Hepatic stellate cell (primary cell): ENCODE measurements around the gene GOLGA6D.
"Not testable (repeated sequence)": the region's sequence is repeated elsewhere in the genome, so short reads cannot be mapped to it uniquely, and the experiment has no call there.

Source experiments
- DNase-seq: peaks from one replicate; pipeline ENCODE4 v3.0.0; 2011; ENCODE audit warnings: low spot score

Gene GOLGA6D

DNA sequence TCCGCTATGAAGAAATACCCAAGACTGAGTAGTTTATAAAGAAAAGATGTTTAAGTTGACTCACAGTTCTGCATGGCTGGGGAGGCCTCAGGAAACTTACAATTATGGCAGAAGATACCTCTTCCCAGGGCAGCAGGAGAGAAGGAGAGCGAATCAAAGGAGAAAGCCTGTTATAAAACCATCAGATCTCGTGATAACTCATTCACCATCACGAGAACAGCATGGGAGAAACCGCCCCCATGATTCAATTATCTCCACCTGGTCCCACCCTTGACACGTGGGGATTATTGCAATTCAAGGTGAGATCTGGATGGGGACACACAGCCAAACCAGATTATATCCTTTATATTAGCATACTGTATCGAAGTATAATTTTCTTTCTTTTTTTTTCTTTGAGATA lies 49.5 kb downstream of the GOLGA6D start:
- DNase-seq: not testable (repeated sequence)

DNA sequence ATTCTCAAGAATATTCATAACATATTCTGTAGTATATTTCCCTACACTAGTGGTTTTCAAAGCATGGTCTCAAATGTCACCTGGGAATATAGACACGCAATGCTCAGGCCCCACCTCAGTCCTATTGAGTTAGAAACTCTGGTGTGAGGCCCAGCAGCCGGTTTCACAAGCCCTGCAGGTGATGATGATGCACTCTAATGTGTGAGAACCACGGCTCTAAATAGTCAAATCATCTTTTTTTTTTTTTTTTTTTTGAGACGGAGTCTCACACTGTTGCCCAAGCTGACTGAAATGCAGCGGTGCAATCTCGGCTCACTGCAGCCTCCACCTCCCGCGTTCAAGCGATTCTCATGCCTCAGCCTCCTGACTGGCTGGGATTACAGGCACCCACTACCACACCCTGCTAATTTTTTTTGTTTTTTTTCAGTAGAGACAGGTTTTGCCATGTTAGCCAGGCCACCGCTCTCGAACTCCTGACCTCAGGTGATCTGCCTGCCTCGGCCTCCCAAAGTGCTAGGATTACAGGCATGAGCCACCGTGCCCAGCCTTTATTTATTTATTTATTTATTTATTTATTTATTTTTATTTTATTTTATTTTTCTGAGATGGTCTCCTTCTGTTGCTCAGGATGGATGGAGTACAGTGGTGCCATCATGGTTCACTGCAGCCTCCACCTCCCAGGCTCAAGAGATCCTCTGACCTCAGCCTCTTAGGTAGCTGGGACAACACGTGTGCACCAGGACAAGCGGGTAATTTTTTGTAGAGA lies 51.2 kb downstream of the GOLGA6D start:
- not testable (repeated sequence) for DNase-seq

DNA sequence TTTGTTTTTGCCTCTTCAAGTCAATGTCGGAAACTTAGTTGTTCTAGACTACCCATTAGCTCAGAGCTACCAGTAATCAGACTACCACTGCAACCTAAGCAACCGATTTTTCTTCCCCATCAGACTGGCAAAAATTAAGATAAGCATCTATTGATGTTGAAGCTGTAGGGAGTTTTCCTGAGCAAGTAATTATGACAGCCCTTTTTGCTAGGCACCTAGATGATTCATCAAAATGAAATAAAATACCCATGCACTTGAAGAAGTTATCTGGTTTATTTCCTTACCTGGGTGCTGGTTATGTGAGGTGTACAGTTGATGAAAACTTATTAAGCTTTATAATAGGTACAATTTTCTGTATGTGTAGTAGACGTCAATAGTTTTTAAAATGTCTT lies 52.7 kb downstream of the GOLGA6D start:
- no peak for DNase-seq

DNA sequence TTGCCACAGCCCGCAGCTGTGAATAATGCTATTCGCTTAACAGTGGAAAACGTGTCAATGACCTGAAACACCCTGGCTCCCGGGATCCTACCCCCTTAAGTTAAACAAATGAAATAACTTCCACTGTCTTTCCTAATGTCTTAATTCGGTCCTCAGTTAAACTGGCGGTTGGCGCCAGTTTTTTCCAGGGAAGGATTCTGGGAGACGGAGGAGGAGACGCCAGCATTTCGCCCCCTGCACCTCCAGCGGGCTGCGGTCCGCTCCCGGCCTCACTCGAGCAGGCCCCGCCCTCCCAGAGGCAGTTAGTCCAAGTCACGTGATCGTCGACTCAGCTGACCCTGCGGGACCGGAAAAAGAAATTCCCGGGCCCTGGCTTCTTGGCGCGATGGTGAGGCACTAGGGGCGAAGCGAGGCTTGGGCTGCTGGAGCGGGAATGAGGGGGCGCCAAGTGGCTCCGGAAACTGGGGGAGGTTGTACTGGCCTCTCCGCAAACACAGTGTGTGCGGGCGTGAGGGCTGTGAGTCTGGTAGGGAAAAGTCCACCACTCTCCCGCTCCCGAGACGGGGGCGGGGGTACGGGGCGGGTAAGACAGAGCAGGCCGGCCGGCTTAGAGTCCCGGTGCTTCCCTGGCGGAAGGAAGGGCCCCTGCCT lies 53.2 kb downstream of the GOLGA6D start, which contains the start of gene COMMD4:
TSS of gene COMMD4 (plus strand) at position 359 of the 651 bp plus-strand sequence. CDS start at position 386, 27 bp downstream.
- DNase-seq: peak; percentile 86

DNA sequence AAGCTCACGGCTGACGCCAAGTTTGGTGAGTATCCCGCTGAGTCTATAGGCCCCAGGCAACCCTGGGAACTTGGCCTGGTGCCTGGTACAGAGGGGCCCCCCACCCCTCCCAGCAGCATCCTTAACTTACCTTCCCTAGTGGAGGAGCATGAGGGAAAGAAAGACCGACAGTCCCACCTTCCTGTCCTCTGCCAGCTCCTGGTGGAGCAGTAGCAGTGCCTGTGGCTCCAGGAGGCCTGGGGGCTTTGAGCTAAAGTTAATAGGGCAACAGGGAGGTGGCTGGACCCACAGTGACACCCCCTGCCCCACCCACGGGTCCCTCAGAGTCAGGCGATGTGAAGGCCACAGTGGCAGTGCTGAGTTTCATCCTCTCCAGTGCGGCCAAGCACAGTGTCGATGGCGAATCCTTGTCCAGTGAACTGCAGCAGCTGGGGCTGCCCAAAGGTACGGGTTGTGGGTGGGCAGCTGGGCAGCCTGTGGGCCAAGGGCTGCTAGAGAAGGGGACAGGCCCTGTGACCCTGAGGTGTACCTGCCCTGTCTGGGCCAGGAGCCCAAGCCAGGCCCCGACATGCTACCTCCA lies 56.1 kb downstream of the GOLGA6D start:
- no peak for DNase-seq

DNA sequence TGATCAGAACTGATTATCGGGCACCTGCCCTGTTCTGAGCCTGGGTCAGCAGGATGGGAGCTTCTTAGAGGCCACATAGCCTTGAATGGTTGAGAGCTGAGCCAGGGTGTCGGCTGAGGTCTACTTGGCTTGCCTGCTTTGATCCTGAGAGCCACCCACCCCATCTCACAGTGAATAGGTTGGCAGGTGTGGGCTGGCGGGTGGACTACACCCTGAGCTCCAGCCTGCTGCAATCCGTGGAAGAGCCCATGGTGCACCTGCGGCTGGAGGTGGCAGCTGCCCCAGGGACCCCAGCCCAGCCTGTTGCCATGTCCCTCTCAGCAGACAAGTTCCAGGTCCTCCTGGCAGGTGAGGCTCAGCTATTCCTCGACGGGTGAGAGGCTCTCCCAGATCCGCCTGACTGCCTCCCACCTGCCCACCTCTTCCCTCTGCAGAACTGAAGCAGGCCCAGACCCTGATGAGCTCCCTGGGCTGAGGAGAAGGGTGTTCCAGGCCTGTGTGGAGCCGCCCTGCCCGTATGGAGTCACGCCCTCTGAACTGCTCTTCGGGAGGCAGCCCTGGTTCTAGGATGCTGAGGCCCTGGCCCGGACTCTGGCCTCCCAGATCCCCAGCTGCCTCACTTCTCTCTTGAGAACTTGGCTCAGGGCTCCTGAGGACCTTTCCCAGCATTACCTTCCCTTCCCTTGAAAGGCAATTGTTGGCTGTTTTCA lies 57.1 kb downstream of the GOLGA6D start:
- DNase-seq: no peak

DNA sequence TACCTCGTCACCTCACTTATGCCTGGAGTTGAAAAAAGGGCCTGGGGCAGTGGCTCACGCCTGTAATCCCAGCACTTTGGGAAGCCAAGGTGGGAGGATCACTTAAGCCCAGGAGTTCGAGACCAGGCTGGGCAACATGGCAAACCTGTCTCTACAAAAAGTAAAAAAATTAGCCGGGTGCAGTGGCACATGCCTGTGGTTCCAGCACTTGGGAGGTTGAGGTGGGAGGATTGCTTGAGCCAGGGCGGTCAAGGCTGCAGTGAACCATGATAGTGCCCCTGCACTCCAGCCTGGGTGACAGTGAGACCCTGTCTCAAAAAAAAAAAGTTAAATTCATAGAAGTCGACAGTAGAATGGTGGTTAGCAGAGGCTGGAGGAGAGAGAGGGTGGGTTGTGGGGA lies 59.6 kb downstream of the GOLGA6D start:
- DNase-seq: no peak

DNA sequence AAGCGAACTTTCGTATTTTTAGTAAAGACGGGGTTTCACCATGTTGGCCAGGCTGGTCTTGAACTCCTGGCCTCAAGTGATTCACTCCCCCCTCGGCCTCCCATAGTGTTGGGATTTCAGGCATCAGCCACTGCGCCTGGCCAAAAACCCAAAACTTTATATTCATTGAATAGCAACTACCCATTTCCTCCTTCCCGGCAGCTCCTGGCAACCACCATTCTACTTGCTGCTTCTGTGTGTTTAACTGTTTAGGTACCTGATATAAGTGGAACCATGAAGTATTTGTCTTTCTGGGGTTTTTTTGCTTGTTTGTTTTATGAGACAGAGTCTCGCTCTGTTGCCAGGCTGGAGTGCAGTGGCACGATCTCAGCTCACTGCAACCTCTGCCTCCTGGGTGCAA lies 61.3 kb downstream of the GOLGA6D start:
- DNase-seq: not testable (repeated sequence)
